Naive thymus-derived CD8-positive, alpha-beta T cell (primary cell): ENCODE results near the gene KIF1C. TPM values are rescaled to one million over a fixed set of nuclear protein-coding genes. Genes with fewer than 3 reads are reported as not detected.

ENCODE experiments used
- ATAC-seq, 2 donors: fragments of 150-1000 bp; cut with Tn5 transposase in 1 of 2; sonication (Bioruptor Pico), chemical (Tn5 transposase) in 1 of 2; 1 replicate in 1 of 2; 2 replicates in 1 of 2; pipeline ENCODE4 v1.10.0; 2021; ENCODE audit warnings: mild to moderate bottlenecking in 2 of 2, moderate library complexity in 2 of 2
- POLR2A ChIA-PET: fragments of 350-600 bp; sonication (Branson Sonifier 250); formaldehyde crosslinking; loops from one replicate; lab custom pipeline; 2021; ENCODE audit warnings: antibody characterized with exemption; lab: Charles Lee
- DNase-seq, 10 donors: peaks; one replicate each; pipeline versions ENCODE4 v3.0.0 to v3.0.0-alpha.2; 2020 to 2022
- H3K27ac Mint-ChIP-seq, 10 donors: one replicate each; pipeline ENCODE4 v1.8.0; 2020 to 2022; ENCODE audit warnings: mild to moderate bottlenecking in 10 of 10, mixed read lengths in 10 of 10, moderate library complexity in 4 of 10, inconsistent platforms in 1 of 10
- H3K27me3 Mint-ChIP-seq, 5 donors: one replicate each; pipeline ENCODE4 v1.8.0; 2021 to 2022; ENCODE audit warnings: mixed read lengths in 5 of 5
- H3K36me3 Mint-ChIP-seq, 3 donors: one replicate each; pipeline ENCODE4 v1.8.0; 2020 to 2022; ENCODE audit warnings: mixed read lengths in 3 of 3, mild to moderate bottlenecking in 2 of 3, inconsistent platforms in 1 of 3
- H3K4me1 Mint-ChIP-seq, 4 donors: one replicate each; pipeline ENCODE4 v1.8.0; 2021 to 2022; ENCODE audit warnings: mixed read lengths in 4 of 4
- H3K4me3 Mint-ChIP-seq, 10 donors: one replicate each; pipeline ENCODE4 v1.8.0; 2020 to 2022; ENCODE audit warnings: mild to moderate bottlenecking in 10 of 10, mixed read lengths in 10 of 10, moderate library complexity in 6 of 10, inconsistent platforms in 1 of 10
- H3K9me3 Mint-ChIP-seq, 9 donors: one replicate each; pipeline ENCODE4 v1.8.0; 2020 to 2022; ENCODE audit warnings: mixed read lengths in 9 of 9, mild to moderate bottlenecking in 3 of 9, inconsistent platforms in 1 of 9, moderate library complexity in 1 of 9
- polyA plus RNA-seq, 3 donors: library from polyadenylated mRNA; unstranded; fragments of 300-500 nt; fragmentation: Illumina TruSeq; gene quantifications; one replicate each; pipeline ENCODE4 v1.2.3, GENCODE V29; 2021
- total RNA-seq, 8 experiments: library from RNA in 2 of 8; stranded (reverse) in 2 of 8; gene quantifications; one replicate each; pipeline ENCODE4 v1.2.3 and lab custom pipeline; 2021 to 2026

Gene KIF1C
- total and polyA plus RNA-seq, 5 experiments from 2014 or later = 2.6 to 21.1 (median 3.0) TPM

GRCh38 chr17:4986951-4987766 is 10.6 kb upstream of the KIF1C start, which contains the start of gene CAMTA2:
Gene CAMTA2, minus strand, starts transcription at chr17:4987675. Its CDS starts 1,453 bp downstream, at chr17:4986222.
- peaks cover 0 to 27% (median 0%) of the 10 kb centered on the region in 3 donors for H3K36me3 Mint-ChIP-seq
- ATAC-seq (peak; percentile 89), DNase-seq (peak; percentile 81 to 93 (median 84))
- H3K9me3 Mint-ChIP-seq = no peaks in the 10 kb centered on the region
- H3K27me3 Mint-ChIP-seq = no peaks in the 10 kb centered on the region
- POLR2A ChIA-PET = interaction anchor here (0.6 to 5.7 kb wide), 18 partner anchors 8 to 197 kb away, joined by 3 to 42 read pairs (median 4); partner anchors contain the start of genes CHRNE, INCA1, KIF1C and PFN1
- peak within 1 kb of the TSS; percentile 85 to 97 (median 95) for H3K27ac Mint-ChIP-seq
- H3K4me1 Mint-ChIP-seq = peaks cover 30 to 49% (median 42%) of the 10 kb centered on the region in 4 donors
- peak within 1 kb of the TSS; percentile 83 to 97 (median 91) for H3K4me3 Mint-ChIP-seq

DNA sequence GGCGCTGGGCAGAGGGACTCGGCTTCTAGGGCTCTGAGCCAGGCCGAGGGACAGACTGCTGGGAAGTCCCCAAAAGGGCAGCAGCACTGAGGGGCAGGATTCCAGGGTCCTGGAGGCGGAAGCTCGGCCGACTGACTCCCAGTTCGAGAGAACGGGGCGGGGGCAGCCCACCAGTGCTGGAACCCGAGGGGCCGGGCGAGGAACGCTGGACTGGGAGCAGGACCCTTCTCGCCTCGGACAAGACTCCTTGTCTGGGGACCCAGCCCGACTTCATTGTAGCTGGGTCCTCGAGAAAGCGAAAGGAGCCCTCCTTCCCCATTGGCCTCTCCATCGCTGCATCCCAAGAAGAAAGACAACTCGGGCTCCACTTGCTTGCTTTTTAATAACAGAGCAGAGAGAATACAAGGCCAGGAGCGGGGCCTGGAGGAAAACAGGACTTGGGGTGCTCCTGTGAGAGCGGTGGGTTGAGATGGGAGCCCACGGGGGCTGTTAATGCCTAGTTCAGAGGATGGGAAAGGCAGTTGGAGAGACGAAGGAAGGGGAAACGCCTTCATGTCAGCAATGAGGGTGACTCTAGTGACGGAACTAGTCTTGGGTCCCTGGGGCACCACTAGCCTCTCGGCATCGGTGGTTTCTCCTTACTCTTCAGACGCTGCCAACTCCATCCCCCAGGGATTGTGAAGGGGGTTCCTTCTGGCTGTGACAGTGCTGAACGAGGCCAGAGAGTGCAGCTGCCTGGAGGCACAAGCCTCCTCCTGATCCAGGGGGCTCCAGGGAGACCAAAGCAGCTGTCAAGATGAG is 9.8 kb upstream of the KIF1C start:
- H3K4me1 Mint-ChIP-seq = peaks cover 30 to 49% (median 40%) of the 10 kb centered on the region in 4 donors
- H3K27ac Mint-ChIP-seq = peak overlapping the region; percentile 85 to 97 (median 95)
- ATAC-seq (peak; percentile 21 to 25), DNase-seq (peak in 2 of 10 donors; percentile 10)
- H3K9me3 Mint-ChIP-seq = no peaks in the 10 kb centered on the region
- H3K27me3 Mint-ChIP-seq = no peaks in the 10 kb centered on the region
- POLR2A ChIA-PET = interaction anchor here (0.6 to 5.7 kb wide), 15 partner anchors 10 to 198 kb away, joined by 3 to 42 read pairs (median 4); partner anchors contain the start of genes C17orf107, CHRNE, INCA1 and KIF1C
- peak overlapping the region; percentile 83 to 97 (median 91) for H3K4me3 Mint-ChIP-seq
- peaks cover 0 to 19% (median 0%) of the 10 kb centered on the region in 3 donors for H3K36me3 Mint-ChIP-seq

DNA sequence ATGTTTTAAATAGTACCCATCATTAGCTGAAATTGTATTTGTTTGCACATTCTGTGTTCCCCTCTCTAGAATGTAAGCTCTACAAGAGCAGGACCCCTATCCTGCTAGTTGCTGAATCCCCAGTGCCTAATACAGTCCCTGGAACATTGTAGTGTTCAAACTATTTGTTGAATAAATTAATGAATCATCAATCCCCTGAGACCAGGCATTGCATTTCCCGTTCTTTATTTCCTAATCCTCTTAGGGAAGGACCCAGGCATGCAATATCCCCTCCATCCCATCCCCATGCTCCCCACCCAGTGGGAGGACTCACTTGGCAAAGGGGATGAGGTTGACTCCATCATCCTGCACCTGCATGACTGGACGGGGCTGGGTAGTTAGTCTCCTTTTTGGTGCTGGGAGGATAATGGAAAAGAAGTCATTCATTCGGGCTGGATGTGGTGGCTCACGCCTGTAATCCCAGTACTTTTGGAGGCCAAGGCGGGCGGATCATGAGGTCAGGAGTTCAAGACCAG is 3.6 kb upstream of the KIF1C start:
- no peaks in the 10 kb centered on the region for H3K36me3 Mint-ChIP-seq
- no peaks in the 10 kb centered on the region for H3K27me3 Mint-ChIP-seq
- POLR2A ChIA-PET = interaction anchor here (0.6 to 1.6 kb wide), 2 partner anchors 26 to 664 kb away, joined by 3 to 6 read pairs; partner anchors contain the start of gene SPAG7
- H3K9me3 Mint-ChIP-seq = no peaks in the 10 kb centered on the region
- H3K4me3 Mint-ChIP-seq = no peak overlapping the region
- ATAC-seq (no peak), DNase-seq (no peak)
- H3K27ac Mint-ChIP-seq = no peak overlapping the region
- peaks cover 20 to 28% (median 22%) of the 10 kb centered on the region in 4 donors for H3K4me1 Mint-ChIP-seq

DNA sequence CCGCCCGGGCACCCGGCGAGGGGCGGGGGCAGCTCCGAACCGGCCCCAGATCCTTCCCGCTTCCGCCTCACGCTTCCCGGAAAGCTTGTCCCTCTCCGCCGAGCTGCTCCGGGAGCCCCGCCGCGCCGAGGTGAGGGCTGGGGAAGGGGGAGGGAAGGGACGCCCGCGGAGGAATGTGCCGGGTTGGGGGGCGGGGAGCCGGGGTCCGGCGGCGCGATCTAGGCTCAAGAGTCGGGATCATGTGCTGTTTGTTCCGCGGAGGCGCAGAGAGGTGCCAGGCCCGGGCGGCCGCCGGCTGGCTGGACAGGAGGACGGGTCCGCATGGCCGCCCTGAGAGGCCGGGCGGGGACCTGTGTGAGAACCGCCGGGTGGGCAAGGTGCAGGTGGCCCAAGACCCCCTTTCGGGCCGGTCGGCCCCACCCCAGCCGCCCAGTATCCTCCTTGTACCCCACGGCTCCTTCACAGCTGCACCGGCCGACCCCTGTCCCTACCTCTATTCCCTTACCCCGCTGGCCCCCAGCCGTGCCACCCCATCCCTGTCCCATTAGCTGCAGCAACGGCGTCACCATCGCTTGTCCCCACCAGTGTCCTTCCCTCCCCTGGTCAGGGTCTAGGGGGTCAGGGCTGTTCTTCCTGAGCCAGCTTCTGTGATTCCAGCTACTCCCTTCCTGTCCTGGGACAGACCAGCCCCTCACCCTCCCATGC is 429 bp downstream of the KIF1C start:
- DNase-seq (peak in 1 of 10 donors; percentile 7), ATAC-seq (peak in 1 of 2 donors; percentile 3)
- POLR2A ChIA-PET = interaction anchor here (0.6 to 3.2 kb wide), 17 partner anchors 9 to 290 kb away, joined by 3 to 26 read pairs (median 4); partner anchors contain the start of genes C17orf107, CAMTA2, PFN1 and RNF167
- Mint-ChIP-seq H3K4me1 (peaks cover 17 to 29% (median 20%) of the 10 kb centered on the region in 4 donors), H3K27me3 (no peaks in the 10 kb centered on the region), H3K27ac (peak overlapping the region in 4 of 10 donors; percentile 46 to 87 (median 79)), H3K9me3 (no peaks in the 10 kb centered on the region), H3K36me3 (peaks cover 0 to 20% (median 5%) of the 10 kb centered on the region in 3 donors), H3K4me3 (peak overlapping the region; percentile 70 to 89 (median 80))

- H3K27ac Mint-ChIP-seq = peak overlapping the region in 9 of 10 donors; percentile 17 to 87 (median 79)
- H3K27me3 Mint-ChIP-seq = no peaks in the 10 kb centered on the region
- ATAC-seq (peak in 1 of 2 donors; percentile 30), DNase-seq (peak in 2 of 10 donors; percentile 9 to 12)
- H3K9me3 Mint-ChIP-seq = no peaks in the 10 kb centered on the region
- H3K4me3 Mint-ChIP-seq = peak overlapping the region; percentile 70 to 89 (median 80)
- POLR2A ChIA-PET = interaction anchor here (0.7 to 3.2 kb wide), 6 partner anchors 10 to 51 kb away, joined by 3 to 26 read pairs (median 12); partner anchors contain the start of genes CAMTA2, PFN1 and SPAG7
- H3K36me3 Mint-ChIP-seq = peaks cover 2 to 27% (median 5%) of the 10 kb centered on the region in 3 donors
- H3K4me1 Mint-ChIP-seq = peaks cover 17 to 29% (median 20%) of the 10 kb centered on the region in 4 donors
Measured at GRCh38 chr17:4998732-4999429, 1.1 kb downstream of the KIF1C start.

GRCh38 chr17:4999430-5000093 is 1.8 kb downstream of the KIF1C start:
- H3K4me3 Mint-ChIP-seq = peak overlapping the region; percentile 53 to 89 (median 80)

DNA sequence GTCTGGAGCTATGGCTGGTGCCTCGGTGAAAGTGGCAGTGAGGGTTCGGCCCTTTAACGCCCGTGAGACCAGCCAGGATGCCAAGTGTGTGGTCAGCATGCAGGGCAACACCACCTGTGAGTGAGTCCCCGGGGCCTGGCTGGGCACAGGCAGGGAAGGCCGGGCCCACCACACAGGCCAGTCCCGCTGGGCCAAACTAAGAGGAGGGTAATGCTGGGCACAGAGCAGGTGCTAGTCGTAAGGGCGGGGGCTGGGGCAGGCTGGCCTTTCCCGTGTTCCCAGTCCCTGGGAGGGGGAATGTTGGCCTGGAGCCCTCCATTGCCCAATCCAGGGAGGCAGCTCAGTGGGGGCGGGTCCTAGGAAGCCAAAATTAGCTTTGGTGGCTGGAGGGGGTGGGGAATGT is 2.5 kb downstream of the KIF1C start:
- peak overlapping the region in 2 of 10 donors; percentile 18 to 61 for H3K4me3 Mint-ChIP-seq
- POLR2A ChIA-PET = no interaction called here
- peaks cover 8 to 41% (median 13%) of the 10 kb centered on the region in 3 donors for H3K36me3 Mint-ChIP-seq
- DNase-seq = no peak
- peak overlapping the region in 3 of 10 donors; percentile 14 to 87 (median 44) for H3K27ac Mint-ChIP-seq
- no peak for ATAC-seq
- no peaks in the 10 kb centered on the region for H3K9me3 Mint-ChIP-seq
- H3K4me1 Mint-ChIP-seq = peaks cover 17 to 29% (median 19%) of the 10 kb centered on the region in 4 donors
- no peaks in the 10 kb centered on the region for H3K27me3 Mint-ChIP-seq

More at GRCh38 chr17:4999430-5000093, 1.8 kb downstream of the KIF1C start:
- POLR2A ChIA-PET = interaction anchor here (3.2 kb wide), 1 partner anchor 52 kb away, joined by 21 read pairs; the partner anchor contains the start of gene PFN1
- DNase-seq (no peak), ATAC-seq (no peak)
- H3K9me3 Mint-ChIP-seq = no peaks in the 10 kb centered on the region
- H3K36me3 Mint-ChIP-seq = peaks cover 5 to 34% (median 11%) of the 10 kb centered on the region in 3 donors
- H3K4me1 Mint-ChIP-seq = peaks cover 17 to 29% (median 20%) of the 10 kb centered on the region in 4 donors
- no peaks in the 10 kb centered on the region for H3K27me3 Mint-ChIP-seq
- peak overlapping the region in 9 of 10 donors; percentile 6 to 87 (median 73) for H3K27ac Mint-ChIP-seq

- DNase-seq (no peak), ATAC-seq (no peak)
- Mint-ChIP-seq H3K4me1 (peaks cover 10 to 22% (median 16%) of the 10 kb centered on the region in 4 donors), H3K9me3 (no peaks in the 10 kb centered on the region), H3K36me3 (peaks cover 11 to 53% (median 17%) of the 10 kb centered on the region in 3 donors), H3K27me3 (no peaks in the 10 kb centered on the region), H3K4me3 (no peak overlapping the region), H3K27ac (no peak overlapping the region)
- POLR2A ChIA-PET = interaction anchor here (0.8 kb wide), 1 partner anchor 14 kb away, joined by 4 read pairs; the partner anchor contains the start of gene CAMTA2
Measured at GRCh38 chr17:5002121-5002788, 4.5 kb downstream of the KIF1C start.

- no peak overlapping the region for H3K4me3 Mint-ChIP-seq
- peaks cover 10 to 21% (median 16%) of the 10 kb centered on the region in 4 donors for H3K4me1 Mint-ChIP-seq
- no peaks in the 10 kb centered on the region for H3K9me3 Mint-ChIP-seq
- DNase-seq (no peak), ATAC-seq (no peak)
- no peaks in the 10 kb centered on the region for H3K27me3 Mint-ChIP-seq
- H3K36me3 Mint-ChIP-seq = peaks cover 11 to 61% (median 17%) of the 10 kb centered on the region in 3 donors
- peak overlapping the region in 1 of 10 donors; percentile 21 for H3K27ac Mint-ChIP-seq
- POLR2A ChIA-PET = interaction anchor here (0.9 kb wide), 1 partner anchor 104 kb away, joined by 3 read pairs; no protein-coding TSS in a partner anchor
Measured at GRCh38 chr17:5003214-5003867, 5.6 kb downstream of the KIF1C start.
